GM21723 (cell line): ENCODE results near the gene CAMK1.

Experiments used
- ATAC-seq: cut with Tn5 transposase; IDR thresholded peaks from one replicate; pipeline ENCODE4 v1.9.1; 2021; ENCODE audit warnings: mild to moderate bottlenecking, moderate library complexity; ENCODE audit not compliant: unreplicated experiment

Gene CAMK1

DNA sequence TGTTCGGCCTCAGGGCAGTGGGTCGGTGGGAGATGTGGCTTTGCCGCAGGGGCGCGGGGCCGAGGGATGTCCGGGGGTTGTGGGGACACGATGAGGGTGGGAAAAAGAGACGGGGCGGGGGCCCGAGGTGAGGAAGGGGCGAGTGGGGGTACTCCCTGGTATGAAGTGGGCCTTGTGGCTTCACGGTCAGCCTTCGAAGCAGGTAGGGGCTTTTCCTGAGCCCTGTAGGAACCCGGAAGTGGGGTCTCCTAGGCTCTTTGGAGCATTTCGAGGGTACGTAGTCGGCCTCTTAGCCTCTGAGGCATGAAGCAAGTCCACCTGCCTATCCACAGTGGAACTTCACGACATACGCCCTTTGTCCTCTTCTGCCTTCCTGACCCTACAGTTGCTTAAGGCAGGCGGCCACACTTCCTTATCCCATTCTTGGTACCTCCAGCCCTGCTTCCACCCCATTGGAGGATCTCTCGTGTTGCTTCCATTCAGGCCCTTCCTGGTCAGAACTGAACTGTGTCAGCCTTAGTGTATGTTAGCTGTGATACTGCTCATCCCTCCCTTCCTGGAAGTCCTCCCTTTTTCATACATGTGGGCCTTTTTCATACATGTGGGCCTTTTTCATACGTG lies 23.5 kb upstream of the CAMK1 start:
- no peak for ATAC-seq

DNA sequence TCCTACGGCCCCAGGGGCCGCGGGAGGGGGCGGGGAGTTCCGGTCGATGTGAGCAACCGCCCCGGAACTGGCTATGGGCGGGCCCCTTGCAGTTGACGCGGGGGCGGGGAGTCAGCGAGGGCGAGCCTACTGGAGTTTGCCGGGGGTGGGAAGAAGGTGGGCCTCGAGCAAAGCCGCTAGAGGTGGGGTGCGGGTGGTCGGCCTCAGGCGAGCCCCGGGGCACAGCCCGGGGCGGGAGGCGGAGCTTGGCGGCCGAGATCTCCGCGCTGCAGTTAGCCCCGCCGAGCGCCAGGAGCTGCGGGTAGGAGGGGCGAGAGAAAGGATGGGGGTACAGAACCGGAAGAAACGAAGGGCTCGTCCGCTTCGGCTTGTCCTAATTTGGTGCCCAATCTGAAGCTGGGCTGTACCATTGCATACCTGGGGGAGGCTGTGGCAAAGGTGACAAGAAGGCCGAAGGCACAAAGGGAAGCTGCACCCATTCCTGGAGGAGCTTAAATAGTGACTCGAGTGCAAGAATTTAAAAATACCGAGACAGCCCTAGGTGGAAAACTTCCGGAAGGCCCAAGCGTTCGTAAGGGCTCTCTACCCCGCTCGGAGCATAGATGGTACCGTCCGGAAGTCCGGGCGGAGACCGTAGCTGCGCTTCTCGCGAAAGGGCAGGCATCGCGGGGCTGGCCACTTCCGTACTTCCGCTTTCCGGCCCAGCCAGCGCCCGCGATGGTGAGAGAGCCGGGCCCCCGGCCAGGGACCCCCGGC lies 22.8 kb upstream of the CAMK1 start, which contains the start of the genes ARPC4 and TADA3:
ARPC4 (plus strand) TSS at position 678 of the 756 bp plus-strand sequence; CDS start at position 718, 40 bp downstream.
TADA3 (minus strand) TSS at position 69 of the 756 bp plus-strand sequence. CDS start 1,007 bp downstream, outside the sequence.
- ATAC-seq: peak; percentile 88

DNA sequence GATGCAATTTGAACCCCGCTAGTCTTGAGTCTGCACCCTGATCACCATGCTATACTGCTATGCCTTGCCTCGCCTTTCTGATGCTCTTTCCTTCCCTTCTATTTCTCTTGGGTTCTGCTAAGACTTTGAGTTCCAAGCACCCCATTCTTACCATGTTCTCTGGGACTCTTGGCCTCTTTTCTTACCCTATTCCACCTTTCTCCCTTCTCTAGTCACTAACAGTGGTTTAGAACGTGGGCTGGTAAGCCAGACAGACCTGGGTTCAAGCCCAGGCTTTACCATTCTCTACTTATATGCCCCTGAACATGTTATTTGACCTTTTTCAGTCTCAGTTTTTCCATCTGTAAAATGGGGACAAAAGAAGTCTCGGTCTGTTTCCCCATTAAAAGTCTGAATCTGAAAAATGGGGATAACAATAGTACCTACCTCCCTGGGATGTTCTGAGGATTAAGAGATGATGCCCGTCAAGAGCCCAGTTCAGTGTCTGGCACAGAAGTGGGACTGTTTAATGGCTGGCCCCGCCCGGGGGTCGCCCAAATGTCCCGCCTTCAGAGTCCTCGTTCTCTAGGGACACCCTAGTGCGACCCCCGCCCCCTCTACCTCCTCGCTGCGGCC lies 22.1 kb upstream of the CAMK1 start:
- no peak for ATAC-seq

DNA sequence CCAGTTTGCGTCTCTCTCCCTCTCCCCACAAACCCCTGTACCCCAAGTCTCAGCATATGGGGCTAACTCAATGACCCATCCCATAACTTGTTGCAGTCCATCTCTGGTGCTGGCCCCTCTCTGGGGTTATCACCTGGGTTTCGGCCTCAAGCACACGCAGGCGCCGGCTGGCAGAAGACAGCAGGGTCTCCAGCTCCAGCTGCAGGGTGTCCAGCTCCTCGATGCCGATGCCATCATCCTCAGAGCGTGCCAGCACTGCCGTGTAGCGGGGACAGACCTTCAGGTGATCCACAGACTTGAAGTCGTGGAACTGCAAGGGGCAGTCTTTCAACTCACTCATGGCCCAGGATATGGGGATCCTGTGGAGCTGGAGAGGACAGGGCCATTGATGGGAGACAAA lies 21.4 kb upstream of the CAMK1 start:
- ATAC-seq: no peak

DNA sequence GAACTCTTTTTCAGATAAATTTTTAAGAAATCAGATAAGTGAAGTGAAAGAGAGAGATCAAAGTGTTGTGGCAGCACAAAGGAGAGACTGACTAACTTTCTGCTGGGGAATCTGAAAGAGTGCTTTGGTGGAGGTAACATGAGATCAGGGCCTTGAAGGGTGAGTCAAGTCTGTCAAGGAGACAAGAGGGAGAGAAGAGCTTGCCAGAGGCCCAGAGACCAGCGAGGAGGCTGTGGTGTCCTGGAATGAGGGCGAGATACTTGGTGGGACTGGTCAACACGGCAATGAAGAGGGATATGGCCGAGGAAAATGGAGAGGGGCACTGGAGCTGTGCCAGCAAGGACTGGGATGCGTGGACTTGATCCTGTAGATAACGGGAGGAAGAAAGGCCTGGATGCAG lies 18.0 kb upstream of the CAMK1 start:
- ATAC-seq: no peak

DNA sequence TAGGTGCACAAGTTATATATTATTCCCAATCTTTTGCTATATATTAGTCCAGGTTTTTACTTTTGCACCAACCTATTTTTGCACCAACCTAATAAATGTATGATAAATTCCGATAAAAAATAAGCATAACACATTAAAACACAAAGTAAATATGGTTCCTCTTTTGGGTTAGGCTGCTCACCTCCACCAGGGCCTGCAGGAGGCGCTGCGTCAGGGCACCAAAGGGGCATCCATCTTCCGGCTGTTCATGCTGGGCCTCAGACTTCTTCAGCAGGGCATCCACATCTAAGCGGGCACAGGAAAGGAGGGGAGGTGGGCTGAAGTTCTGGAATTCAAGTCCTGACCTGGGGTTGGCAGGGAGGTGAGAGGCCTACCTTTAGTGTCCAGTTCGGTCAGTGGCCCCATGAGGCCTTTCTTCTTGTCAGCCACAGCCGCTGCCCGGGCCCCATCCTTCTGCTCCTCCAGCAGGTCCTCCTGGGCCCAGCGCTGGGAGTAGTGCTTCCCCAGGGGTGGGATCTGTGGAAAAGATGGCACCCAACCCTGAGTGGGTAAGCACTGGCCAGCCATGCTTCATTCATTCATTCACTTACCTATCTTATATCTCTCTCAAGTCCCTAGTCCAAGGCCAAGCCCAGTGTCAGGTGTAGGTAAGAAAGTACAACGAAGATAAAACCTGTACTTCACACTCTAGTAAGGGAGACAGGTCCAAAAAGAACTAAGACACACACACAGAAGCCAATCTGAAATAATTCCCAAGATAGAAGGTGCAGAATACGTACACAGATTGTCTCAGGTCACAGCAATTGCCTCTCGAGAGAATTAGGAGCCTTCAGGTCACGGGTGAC lies 17.3 kb upstream of the CAMK1 start:
- no peak for ATAC-seq

DNA sequence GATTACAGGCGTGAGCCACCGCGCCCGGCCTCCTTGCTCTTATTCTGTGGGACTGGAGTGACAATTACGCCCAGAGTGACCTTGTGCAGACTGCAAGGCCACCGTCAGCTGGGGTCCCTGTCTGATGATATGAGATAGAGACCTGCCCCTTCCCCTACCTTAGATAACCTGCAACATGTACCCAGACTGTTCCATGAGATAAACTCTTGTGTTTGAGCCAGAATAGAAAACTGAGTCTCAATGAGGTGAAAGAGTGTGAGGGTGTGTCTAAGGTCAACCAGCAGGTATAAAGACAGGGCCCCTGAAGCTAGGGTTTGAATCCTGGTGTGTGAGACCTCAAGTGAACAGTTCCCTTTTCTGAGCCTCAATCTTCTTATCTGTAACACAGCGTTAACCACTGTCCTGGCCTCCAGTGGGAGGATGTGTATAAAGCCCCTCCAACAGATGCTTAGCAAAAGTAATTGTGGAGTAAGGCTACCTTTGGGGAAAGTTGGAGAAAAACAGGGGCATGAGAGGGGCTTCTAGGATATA lies 16.5 kb upstream of the CAMK1 start:
- ATAC-seq: no peak

DNA sequence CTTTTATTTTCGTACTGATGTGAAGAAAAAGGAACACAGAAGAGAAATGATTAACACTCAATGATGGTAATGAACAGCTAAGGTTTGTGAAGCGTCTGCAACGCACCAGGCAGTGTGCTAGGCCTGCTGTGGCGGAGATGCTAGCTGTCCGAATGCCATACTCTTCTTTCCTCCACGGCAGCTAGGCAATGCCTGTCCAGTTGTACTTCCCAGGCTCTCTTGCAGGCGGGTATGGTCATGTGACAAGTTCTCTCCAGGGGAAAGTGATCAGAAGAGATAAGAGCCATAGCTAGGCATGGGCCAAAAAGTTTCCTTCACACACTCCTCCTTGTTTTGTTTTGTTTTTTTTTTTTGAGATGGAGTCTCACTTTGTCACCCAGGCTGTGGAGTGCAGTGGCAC lies 15.9 kb upstream of the CAMK1 start:
- no peak for ATAC-seq

DNA sequence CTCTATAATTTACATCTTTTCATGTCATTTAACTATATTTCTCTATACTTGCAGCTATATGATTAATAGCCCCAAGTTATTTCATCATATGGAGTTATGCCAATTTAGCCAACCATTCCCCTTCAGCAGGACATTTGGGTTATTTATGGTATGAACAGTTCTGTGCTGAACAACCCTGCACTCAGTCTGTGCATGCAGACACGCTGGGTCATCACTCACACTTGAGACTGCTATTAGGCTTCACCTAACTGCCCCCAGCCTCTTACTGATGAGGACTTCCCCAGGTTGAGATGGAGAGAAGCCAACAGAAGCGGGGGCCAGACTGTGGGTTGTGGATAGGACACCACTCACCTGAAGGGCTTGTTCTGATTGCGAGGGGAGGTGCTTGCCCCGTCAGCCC lies 15.2 kb upstream of the CAMK1 start:
- no peak for ATAC-seq

DNA sequence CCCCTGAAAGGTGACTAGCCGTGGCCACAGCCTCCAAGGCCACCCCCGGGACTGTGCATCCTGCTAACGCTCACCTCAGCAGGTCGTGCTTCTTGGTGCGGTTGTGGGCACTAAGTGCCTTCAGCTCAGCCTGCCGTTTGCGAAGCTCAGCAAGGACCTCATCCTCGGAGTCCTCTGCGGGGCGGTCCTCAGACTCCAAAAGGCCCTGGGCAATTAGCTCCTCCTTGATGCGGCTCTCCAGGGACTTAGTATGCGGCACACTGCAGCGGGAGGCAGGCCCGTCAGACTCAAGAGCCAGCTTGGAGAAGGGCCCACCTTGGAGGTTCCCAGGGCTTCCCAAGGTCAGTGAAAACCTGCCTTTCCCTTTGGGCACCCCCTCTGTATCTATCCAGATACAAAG lies 14.2 kb upstream of the CAMK1 start:
- ATAC-seq: no peak

DNA sequence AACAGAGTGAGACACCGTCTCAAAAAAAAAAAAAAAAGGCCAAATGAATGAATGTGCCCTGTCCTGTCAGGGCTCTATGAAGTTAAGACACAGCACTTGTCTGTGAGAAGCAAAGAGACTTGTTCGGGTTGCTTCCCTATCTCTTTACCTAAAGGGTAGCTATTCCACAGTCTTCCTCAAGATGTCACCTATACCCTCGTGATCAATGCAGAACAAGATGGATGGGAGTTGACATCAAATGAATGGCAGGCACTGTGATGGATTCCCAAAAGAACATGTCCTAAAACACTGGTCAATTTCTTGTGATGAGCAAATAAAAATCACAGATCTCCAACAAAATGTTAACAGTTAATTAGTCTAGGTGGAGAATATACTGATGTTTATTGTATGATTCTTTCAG lies 13.0 kb upstream of the CAMK1 start:
- ATAC-seq: no peak

DNA sequence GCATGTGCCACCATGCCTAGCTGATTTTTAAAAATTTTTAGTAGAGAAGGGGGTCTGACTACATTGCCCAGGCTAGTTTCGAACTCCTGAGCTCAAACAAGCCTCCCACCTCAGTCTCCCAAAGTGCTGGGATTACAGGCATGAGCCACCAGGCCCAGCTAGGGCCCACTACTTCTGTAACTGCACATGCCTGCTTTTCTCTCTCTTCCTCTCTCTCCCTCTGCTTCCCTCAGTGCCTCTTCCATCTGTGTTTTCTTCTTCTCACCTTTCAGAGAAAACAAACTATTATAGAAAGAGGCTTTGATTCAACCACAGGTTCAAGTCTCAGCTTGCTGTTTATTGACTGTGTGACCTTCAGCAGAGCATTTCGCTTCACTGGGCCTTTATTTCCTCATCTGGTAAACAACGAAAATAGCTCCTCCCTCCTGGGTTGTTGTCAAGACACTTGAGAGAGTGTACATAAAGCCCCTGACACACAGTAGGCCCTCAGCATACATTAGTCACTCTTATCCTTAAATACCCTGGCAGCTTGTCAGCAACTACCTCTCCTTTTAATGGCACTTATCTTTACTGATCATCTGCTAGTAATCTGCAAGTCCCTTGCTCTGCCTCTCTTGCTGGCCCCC lies 12.3 kb upstream of the CAMK1 start:
- ATAC-seq: no peak

DNA sequence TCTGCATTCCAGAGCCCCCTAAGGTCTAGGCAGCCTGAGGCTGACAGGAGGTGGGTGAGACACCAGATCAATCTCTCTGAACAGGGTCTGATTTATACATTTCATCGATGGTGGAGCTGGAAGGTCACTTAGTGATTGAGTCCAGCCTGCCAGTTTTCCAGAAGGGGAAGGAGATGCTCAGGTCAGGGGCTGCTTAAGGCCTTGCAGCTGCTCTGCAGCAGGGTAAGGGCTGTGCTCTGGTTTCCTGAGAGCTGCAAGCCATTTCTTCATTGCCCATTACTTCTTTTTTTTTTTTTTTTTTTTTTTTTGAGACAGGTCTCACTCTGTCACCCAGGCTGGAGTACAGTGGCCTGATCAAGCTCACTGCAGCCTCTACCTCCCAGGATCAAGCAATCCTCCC lies 11.8 kb upstream of the CAMK1 start:
- ATAC-seq: no peak

DNA sequence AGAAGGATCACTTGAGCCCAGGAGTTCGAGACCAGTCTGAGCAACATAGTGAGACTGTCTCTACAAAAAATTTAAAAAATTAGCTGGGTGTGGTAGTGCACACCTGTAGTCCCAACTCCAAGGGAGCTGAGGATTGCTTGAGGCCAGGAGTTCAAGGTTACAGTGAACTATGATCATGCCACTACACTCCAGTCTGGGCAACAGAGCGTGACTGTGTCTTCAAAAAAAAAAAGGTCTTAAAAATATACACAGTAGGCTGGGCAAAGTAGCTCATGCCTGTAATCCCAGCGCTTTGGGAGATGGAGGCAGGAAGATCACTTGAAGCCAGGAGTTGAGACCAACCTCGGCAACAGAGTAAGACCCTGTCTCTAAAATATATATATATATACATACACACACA lies 11.2 kb upstream of the CAMK1 start:
- no peak for ATAC-seq

DNA sequence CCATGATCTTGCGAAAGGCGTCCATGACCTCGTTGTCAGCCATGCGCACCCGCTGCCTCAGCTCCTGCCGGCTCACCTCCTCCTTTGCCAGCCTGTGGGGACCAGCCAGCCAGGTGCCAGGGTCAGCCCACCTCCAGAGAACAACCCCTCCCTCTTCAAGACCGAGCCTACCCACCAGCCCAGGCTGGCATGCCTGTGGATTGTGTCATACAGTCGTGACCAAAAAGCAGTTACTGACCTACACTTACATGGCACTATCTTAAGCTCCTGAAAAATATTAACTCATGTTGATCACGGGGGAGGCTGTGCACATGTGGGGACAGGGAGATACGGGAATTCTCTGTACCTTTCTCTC lies 10.7 kb upstream of the CAMK1 start:
- no peak for ATAC-seq

DNA sequence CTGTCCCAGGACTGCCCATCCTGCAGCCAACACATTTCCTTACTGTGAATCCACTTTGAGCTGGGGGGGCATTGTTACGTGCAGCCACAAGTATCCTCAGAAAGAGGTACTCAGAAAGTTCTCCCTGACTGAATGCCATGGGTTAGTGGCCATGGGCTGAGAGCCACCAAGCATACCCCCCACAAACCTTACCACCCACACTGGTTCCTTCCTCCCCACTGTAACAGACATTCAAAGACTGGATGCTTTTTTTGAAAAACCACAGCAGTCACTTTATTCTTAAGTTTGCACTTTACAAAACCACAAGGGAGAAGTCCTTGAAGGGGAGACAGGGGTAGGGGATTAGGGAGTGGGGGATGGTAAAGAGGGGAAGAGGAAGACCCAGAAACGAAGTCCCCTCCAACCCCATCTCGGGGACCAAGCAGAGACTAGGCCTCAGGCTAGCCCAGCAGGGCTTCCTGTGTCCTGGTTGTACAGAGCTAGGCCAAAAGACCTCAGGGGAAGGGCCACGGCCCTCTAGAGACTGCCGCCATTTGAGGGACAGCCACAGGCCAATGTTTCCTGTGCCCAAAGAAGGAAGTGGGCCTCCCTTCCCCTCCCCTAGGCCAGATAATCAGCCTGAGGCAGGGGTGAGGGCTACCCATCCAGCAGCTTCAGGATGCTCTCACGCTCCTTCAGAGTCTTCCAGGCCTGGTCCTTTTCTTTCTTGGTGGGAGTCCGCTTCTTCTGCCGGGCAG lies 10.1 kb upstream of the CAMK1 start:
- peak; percentile 60 for ATAC-seq

DNA sequence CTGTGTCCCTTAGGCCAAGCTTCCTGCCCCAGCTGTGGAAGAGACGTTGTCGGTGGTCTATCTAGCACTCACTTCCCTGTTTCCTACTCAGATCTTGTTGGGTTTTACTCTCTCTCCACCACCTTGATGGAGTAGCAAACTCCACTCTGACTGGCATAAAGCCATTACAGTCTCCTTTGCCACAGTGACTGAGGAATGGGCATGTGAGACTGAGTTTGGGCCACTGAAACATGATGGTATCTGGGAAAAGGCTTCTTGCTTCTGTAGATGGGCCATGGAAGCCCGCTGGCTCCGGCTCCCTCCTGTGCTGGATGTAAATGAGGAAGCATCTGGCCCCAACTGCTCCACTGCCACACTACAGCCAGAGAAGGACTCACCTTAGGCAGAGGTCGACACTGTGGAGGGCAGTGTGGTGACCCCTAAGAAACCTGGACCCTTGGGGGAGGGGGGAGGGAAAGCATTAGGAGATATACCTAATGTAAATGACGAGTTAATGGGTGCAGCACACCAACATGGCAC lies 9.4 kb upstream of the CAMK1 start:
- ATAC-seq: no peak

DNA sequence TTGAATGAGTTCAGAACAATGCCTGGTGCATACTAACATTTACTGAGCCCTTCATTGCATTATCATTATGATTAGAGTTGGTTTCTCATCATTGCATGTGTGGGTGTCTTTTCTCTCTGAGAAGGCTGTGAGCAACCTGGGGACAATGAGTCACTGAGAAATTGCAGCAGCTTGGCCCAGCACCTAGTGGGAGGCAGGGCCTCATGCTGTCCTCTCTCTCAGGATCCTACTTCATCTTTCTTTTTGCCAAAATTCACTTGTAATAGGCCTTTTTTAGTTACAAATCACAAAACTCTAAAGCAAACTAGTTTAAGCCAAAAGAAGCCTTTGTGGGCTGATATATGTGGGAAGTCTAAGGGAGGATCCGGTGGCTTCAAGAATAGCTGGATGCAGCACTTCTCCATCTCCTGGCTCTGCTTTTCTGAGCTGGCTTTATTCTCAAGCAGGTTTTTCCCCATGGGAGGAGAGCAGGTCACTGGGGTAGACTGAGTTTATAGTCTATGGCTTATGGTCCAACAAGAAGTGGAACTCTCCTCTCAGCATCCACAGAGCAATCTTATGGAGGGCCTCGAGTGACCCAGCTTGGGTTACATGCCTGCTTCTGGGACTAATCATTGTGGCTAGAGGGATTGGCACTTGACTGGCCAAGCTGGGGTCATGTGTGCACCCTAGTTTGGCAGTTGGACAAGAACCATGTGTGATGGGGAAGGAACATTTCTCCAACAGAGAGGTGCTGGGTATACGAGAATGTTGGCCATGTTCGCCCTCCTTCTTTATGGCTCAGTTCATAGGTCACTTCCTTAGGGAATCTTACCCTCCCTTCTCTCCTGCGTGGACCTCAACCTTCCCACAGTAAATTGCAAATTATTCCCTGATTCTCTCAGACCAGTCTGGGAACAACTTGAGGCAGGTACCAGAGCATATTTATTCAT lies 8.7 kb upstream of the CAMK1 start:
- no peak for ATAC-seq

DNA sequence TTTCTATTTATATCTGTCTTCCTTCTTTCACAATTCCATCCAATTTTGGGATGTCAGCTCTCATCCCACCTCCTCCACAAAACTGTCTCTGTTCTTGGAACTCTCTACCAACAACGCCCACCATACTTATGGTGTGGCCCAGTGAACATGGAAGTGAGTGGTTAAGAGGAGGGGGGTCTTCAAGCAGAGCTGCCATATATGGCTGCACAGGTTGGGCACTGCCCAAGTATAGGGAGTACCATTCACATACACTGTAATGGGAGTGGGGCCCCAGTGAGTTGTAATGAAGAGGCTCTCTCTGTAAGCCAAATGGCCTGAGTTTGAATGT lies 7.9 kb upstream of the CAMK1 start:
- ATAC-seq: no peak
